MM.1S (cell line): Measurements from ENCODE around the gene GLUD1.
"Not testable (repeated sequence)": the region's sequence is repeated elsewhere in the genome, so short reads cannot be mapped to it uniquely, and the experiment has no call there.

Source experiments
- DNase-seq: peaks from one replicate; pipeline ENCODE4 v3.0.0-alpha.2; 2015
- H2AFZ ChIP-seq: fragments of 300-600 bp; sonication (generic); 2 replicates; pipeline ENCODE4 v1.6.0; 2016; ENCODE audit warnings: antibody characterized with exemption, low read length
- H3F3A ChIP-seq: fragments of 300-600 bp; sonication (generic); 2 replicates; pipeline ENCODE4 v1.6.1; 2016; ENCODE audit warnings: mild to moderate bottlenecking, antibody characterized with exemption, low read length, moderate library complexity, mixed read lengths; ENCODE audit not compliant: insufficient read depth
- H3K27ac ChIP-seq: fragments of 300-600 bp; sonication (generic); 2 replicates; pipeline ENCODE4 v1.5.1; 2016; ENCODE audit warnings: mild to moderate bottlenecking, low read length
- H3K27me3 ChIP-seq: fragments of 300-600 bp; sonication (generic); replicated peaks from 2 replicates; pipeline ENCODE4 v1.6.0; 2016; ENCODE audit warnings: low read length; ENCODE audit not compliant: insufficient read depth
- H3K36me3 ChIP-seq: fragments of 300-600 bp; sonication (generic); replicated peaks from 2 replicates; pipeline ENCODE4 v1.6.1; 2016; ENCODE audit warnings: mild to moderate bottlenecking, low read length, mixed read lengths; ENCODE audit not compliant: insufficient read depth
- H3K4me1 ChIP-seq: fragments of 300-600 bp; sonication (generic); 2 replicates; pipeline ENCODE4 v1.6.1; 2016; ENCODE audit warnings: low read length, mixed read lengths
- H3K4me2 ChIP-seq: fragments of 300-600 bp; sonication (generic); 2 replicates; pipeline ENCODE4 v1.6.0; 2016; ENCODE audit warnings: low read depth, low read length
- H3K4me3 ChIP-seq: fragments of 300-600 bp; sonication (generic); 2 replicates; pipeline ENCODE4 v1.5.1; 2016; ENCODE audit warnings: low read length, mixed read lengths
- H3K79me2 ChIP-seq: fragments of 300-600 bp; sonication (generic); 2 replicates; pipeline ENCODE4 v1.6.1; 2016; ENCODE audit warnings: mixed run types, low read length, mixed read lengths
- H3K9ac ChIP-seq: fragments of 300-600 bp; sonication (generic); 2 replicates; pipeline ENCODE4 v1.6.1; 2016; ENCODE audit warnings: low read length, mixed read lengths
- H3K9me2 ChIP-seq: fragments of 300-600 bp; sonication (generic); replicated peaks from 2 replicates; pipeline ENCODE4 v1.6.1; 2016; ENCODE audit warnings: mild to moderate bottlenecking, low read length, mixed read lengths; ENCODE audit not compliant: insufficient read depth
- H3K9me3 ChIP-seq: fragments of 300-600 bp; sonication (generic); replicated peaks from 2 replicates; pipeline ENCODE4 v1.6.1; 2016; ENCODE audit warnings: mild to moderate bottlenecking, low read length, mixed read lengths; ENCODE audit not compliant: insufficient read depth
- H4K20me1 ChIP-seq: fragments of 300-600 bp; sonication (generic); 2 replicates; pipeline ENCODE4 v1.6.1; 2016; ENCODE audit warnings: mild to moderate bottlenecking, low read length, moderate library complexity, mixed read lengths; ENCODE audit not compliant: insufficient read depth
- CTCF ChIP-seq: fragments of 300-600 bp; sonication (generic); IDR thresholded peaks from 2 replicates; pipeline ENCODE4 v1.5.1; 2016; ENCODE audit warnings: antibody characterized with exemption, low read length, mixed read lengths
- EZH2 ChIP-seq: fragments of 300-600 bp; sonication (generic); optimal IDR thresholded peaks from 2 replicates; pipeline ENCODE3; 2017; ENCODE audit warnings: low read depth, mild to moderate bottlenecking, antibody characterized with exemption, low read length, mixed read lengths
- EZH2phosphoT487 ChIP-seq: fragments of 300-600 bp; sonication (generic); IDR thresholded peaks from 2 replicates; pipeline ENCODE4 v1.6.1; 2018; ENCODE audit warnings: antibody characterized with exemption, low read length

GLUD1 gene

GRCh38 chr10:87082219-87082618 lies 12.4 kb downstream of the GLUD1 start:
- H3K79me2 ChIP-seq, result peaks cover 72% of the 10 kb centered on the region
- H3F3A ChIP-seq, H2AFZ ChIP-seq, H3K36me3 ChIP-seq, H3K4me3 ChIP-seq, H3K27me3 ChIP-seq, H3K9me2 ChIP-seq, DNase-seq, H3K4me1 ChIP-seq, H3K27ac ChIP-seq, H3K9ac ChIP-seq, H4K20me1 ChIP-seq, H3K9me3 ChIP-seq, H3K4me2 ChIP-seq: not testable (repeated sequence)

- not testable (repeated sequence) for H3K36me3 ChIP-seq, H4K20me1 ChIP-seq, H3K4me3 ChIP-seq, H3K9me2 ChIP-seq, H3K27me3 ChIP-seq, H2AFZ ChIP-seq, H3K27ac ChIP-seq, DNase-seq, H3K9me3 ChIP-seq, H3F3A ChIP-seq, H3K4me1 ChIP-seq, H3K9ac ChIP-seq, H3K4me2 ChIP-seq
- peaks cover 67% of the 10 kb centered on the region for H3K79me2 ChIP-seq
Observed at GRCh38 chr10:87081574-87081973, 13.1 kb downstream of the GLUD1 start.

GRCh38 chr10:87080621-87081020 lies 14.0 kb downstream of the GLUD1 start:
- not testable (repeated sequence) for H2AFZ ChIP-seq, H3K4me2 ChIP-seq, H3K4me3 ChIP-seq, DNase-seq, H3K27ac ChIP-seq, H3K36me3 ChIP-seq, H3K9ac ChIP-seq, H3K4me1 ChIP-seq, H3F3A ChIP-seq, H3K9me2 ChIP-seq, H4K20me1 ChIP-seq, H3K9me3 ChIP-seq, H3K27me3 ChIP-seq
- H3K79me2 ChIP-seq, result peaks cover 60% of the 10 kb centered on the region

GRCh38 chr10:87079106-87079836 lies 15.4 kb downstream of the GLUD1 start:
- Histone ChIP-seq H3K9ac (no peak overlapping the region), H3K79me2 (peaks cover 46% of the 10 kb centered on the region), H3K4me1 (no peaks in the 10 kb centered on the region), H3K36me3 (no peaks in the 10 kb centered on the region; the same call in 1 of the 2 replicates), H3K4me2 (no peak overlapping the region), H3K27ac (no peak overlapping the region), H4K20me1 (no peaks in the 10 kb centered on the region; the same call in 1 of the 2 replicates), H3F3A (no peaks in the 10 kb centered on the region), H3K27me3 (no peaks in the 10 kb centered on the region), H3K9me3 (no peaks in the 10 kb centered on the region), H2AFZ (no peak overlapping the region), H3K9me2 (no peaks in the 10 kb centered on the region), H3K4me3 (no peak overlapping the region)
- no peak for DNase-seq
- TF ChIP-seq EZH2phosphoT487 (no peak), CTCF (no peak), EZH2 (no peak)

- H3K4me3 ChIP-seq, H4K20me1 ChIP-seq, H3K4me1 ChIP-seq, H3K9ac ChIP-seq, H3K36me3 ChIP-seq, H3K9me2 ChIP-seq, H3F3A ChIP-seq, H3K9me3 ChIP-seq, H2AFZ ChIP-seq, H3K4me2 ChIP-seq, DNase-seq, H3K27me3 ChIP-seq, H3K27ac ChIP-seq: not testable (repeated sequence)
- H3K79me2 ChIP-seq, result peaks cover 21% of the 10 kb centered on the region
Observed at GRCh38 chr10:87076421-87076820, 18.2 kb downstream of the GLUD1 start.
